ENCODE results near the gene CPS1.

Gene CPS1

DNA sequence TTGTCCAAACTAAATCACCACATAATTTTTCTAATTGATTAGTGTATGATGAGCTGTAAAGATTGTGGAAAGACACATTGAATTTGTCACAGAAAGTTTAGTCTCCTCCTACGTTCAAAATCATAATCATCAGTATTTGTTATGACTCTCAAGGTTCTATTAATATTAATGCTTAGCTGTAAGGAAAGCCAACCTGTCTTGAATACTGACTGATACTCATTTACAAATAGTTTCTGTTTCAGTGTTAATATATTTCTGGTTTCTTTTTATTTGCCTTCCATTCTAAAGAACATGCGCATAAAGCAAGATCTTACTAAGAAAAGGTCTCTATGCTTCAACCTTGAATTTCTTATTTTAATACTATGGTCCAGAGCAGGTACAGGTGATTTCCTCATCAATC, 55.1 kb downstream of the CPS1 start:
- no peak for DNase-seq

DNA sequence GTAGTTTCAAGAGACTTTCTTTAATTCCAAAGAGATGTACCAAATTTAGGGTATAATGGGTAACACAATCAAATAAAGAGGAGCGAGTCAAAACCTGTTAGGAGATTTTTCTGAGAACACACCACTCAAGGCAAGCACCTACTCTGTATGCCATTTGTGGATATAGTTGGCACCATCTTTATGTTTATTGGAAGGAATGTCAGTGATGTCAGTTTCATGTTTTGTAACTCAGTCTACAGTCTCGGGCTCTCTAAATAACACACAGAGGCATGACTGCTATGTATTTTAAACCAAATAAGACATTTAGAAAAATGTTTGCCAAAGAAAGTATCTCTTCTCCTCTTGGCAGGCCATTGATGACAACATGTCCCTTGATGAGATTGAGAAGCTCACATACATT, 59.7 kb downstream of the CPS1 start:
- no peak for DNase-seq

DNA sequence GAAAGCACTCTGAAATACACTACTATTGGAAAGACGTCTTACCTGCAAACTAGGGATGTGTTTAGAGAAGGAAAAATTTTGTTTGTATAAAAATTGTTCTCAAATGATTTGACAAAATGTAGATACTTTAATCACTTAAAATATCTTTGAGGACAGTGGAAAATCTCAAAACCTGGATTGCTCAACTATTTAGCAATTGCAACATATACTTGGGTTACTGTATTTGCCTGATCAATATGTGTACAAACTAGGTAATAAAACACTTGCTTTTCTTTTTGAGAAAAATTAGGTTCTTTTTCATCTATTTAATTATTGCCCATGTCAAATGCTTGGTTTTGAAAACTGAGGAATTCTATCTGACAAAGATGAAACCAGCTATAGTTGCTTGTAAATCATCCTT, 60.9 kb downstream of the CPS1 start:
- DNase-seq = no peak

DNA sequence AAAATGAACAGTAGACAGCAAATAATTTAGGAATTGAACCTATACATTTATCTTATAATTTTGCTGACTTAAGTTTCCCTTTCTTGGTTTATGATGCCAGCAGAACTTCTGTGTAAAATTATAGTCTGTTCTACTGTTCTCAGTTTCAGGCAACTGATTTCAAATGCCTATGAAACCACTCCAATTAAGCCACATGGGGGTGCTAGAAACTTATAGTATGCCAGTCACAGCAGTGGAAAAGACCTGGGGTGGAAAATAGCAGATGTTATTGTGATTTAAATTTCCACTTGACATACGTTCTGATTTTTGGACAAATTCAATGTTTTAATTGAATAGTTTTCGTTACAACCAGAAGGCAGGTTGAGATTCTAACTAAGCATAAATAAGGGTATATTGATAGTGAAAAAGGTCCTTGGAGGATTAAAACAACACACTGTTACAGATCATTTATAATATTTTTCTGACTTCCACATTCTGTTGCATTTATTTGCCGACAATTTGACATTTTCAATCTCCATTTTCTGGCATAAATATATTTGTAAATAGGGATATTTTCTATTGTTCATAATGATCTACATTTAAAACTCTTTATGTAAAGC, 61.4 kb downstream of the CPS1 start:
- peak in 1 of 5 experiments; percentile 15 for DNase-seq

DNA sequence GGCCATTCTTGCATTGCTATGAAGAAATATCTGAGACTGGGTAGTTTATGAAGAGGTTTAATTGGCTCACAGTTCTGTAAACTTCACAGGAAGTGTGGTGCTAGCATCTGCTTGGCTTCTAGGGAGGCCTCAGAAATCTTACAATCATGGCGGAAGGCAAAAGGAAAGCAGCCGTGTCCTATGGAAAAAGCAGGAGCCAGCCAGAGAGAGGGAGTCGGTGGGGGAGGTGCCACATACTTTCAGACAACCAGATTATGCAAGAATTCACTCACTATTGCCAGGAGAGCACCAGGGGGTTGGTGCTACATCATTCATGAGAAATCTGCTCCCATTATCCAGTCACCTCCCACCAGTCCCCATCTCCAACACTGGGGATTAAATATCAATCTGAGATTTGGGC, 64.1 kb downstream of the CPS1 start:
- DNase-seq = no peak

DNA sequence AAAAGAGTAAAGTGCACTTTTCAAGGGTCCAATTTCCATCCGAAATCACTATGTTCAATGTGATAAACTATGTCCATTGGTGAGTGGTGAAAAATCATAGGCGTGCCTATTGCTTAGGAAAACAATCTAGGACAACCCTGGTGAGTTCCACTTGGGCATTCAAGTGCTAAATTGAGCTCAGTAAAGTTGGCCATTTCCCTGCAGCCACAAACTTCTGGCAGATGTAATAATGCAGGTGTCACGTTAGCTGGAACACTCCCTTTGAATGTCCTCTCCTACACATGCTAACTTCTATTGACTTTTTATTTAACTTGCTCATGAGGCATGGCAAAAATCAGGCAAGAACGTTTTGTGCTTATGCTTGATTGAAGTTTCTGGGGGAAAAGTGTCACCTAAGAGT, 67.1 kb downstream of the CPS1 start:
- no peak for DNase-seq

DNA sequence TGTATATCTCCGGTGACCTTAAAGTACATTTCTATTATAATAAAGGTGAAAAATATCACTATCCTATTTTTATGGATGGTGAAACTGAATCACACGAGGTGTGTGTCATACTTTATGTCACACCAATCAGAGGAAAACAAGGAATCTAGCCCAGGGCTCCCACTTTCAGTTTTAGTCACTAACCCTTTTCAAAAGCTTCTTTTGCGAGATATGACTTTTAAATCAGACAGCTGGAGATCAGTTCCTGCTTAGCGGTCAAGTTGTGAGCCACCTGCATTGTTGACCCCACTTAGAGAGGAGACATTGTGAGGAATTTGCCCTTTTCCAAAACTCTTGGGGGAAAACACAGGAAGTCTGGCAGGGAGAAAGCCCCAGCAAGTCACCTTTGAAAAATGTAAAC, 70.5 kb downstream of the CPS1 start:
- no peak for DNase-seq

DNA sequence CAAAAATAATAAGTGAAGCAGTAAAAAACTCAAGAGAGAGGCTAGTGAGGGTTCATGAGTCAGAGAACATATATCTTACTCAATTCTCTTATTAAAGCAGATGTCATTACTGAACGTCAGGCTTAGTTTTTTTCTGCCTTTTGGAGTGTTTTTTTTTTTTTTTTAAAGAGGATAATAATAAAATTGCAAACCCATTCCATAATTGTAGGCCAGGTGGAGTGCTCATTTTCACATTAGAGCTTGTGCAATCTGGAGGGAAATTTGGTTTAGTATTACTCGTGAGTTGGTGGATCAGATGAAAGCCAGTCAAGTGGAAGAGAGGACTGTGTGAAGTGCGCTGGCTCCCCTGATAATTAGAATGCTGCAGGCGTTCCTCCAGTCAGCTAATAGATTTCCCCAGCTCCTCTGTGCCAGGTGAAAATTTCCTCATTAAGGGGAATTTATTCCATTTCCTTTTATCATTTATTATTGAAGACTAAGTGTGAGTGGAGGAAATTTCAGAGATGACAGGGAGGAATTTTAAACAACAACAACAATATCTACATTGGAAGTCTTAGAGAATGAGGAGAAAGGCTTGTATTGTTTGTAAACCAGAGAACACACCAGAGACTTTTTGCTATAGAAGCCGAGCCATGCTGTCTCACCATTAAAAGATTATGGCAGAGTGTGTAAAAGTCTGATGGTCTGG, 74.6 kb downstream of the CPS1 start:
- no peak for DNase-seq

DNA sequence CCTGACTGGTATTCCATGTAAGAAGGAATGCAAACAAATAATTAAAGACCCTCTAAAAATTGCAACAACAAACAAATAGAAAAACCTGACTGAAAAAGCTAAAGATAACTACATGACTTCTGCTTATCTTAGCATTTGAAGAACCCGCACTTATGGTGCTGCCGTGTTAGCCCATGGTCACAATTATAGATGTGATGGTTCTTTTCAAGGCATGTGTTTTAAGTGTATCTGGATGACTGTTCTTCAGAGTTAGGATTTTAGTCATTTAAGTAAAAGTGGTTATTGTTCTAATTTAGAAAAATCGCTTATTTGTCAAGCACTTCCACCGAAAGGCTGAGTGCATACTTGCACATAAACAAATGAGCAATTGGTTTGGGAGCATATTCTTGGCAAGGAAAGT, 77.3 kb downstream of the CPS1 start:
- no peak for DNase-seq

DNA sequence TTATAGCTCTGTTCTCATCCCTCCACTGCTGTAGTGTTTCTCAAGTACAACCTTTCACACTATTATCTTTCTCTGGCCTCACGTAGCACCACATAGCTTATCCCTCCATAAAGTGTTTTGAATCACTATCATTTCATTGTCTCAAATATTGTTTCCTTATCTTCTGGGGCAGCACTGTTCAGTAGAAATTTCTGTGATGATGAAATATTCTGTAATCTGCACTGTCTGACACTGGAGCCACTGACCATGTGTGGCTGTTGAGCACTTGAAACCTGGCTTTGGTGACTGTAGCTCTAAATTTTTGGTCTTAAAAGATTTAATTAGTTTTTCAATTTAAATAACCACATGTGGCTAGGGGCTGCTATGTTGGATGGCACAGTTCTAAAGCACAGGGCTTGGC, 78.9 kb downstream of the CPS1 start:
- no peak for DNase-seq

DNA sequence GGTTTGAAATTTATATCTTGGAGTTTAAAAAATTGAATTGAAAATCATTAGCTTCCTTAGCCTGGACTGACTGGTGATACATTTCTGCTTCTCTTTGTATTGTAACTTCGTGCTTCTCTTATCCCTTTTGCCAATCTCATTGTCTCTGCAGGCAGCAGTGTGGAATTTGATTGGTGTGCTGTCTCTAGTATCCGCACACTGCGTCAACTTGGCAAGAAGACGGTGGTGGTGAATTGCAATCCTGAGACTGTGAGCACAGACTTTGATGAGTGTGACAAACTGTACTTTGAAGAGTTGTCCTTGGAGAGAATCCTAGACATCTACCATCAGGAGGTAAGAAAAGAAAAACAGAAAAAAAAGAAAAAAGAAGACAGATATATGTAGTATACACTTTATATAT, 85.9 kb downstream of the CPS1 start:
- DNase-seq = no peak

DNA sequence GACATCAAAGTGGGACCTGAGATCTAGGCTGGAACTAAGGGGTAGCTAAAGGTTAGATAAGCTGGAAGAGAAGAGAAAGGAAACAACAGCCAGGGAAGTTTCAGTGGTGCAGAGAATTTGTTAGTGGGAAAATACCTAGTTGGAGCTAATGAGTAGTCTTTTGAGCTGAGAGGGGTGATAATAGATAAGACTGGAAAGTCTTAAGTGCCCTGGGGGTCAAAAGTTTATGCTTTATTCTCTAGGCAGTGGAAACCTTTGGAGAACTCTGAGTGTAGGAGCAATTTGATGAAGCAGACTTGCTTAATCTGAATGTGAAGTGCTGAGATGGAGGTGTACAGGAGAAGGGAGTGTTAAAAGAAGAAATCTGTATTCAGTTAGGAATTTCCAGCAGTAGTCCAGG, 90.8 kb downstream of the CPS1 start:
- DNase-seq = no peak

DNA sequence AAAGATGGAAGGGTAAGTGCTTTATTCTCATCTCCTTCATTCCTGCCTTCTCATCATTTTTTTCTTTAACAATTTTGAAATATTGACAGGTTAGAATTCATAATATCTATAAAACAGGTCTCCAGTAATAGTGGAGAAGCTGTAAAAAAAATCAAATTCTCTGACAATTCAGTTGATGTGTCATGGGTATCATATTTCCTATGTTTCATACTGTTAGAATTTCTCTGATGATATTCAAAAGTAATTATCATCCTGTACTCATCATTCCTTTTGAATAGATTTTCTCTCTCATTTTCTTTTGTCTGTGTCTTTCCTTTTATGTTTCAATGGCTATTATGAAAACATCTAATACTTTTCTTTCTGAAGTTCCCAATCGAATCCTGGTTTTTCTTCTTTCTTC, 97.7 kb downstream of the CPS1 start:
- no peak for DNase-seq

DNA sequence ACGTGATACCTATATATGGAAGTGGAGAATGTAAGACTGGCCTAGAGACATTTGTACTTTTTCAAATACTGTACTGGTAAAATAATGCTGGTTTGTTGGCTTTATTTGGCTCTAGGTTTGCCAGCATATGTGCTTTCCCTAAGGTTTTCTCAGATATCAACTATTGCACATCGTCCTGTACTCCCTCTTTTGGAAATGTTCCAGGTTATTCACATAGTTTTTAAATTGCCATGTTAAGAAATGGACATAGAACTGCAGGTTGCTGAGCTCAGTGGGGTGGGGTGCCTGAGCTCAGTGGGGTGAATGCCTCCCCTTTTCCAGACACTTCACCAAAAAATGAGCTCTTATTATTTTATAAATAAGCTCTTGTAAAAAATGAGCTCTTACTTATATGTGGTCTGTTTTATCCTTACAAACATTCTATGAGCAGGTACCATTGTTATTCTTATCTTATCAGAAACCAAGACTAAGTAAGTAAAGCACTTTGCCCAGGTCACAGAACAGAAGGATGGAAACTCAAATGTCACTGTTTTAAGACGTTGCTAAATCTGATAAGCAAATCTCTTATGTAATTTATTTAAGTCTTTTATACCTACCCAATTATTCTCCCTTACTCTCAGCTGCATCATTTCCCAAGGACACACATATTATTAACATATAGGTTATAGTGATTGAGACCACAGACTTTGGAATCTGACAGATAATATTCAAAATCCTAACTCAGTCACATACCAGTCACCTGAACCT, 99.0 kb downstream of the CPS1 start:
- DNase-seq = no peak

DNA sequence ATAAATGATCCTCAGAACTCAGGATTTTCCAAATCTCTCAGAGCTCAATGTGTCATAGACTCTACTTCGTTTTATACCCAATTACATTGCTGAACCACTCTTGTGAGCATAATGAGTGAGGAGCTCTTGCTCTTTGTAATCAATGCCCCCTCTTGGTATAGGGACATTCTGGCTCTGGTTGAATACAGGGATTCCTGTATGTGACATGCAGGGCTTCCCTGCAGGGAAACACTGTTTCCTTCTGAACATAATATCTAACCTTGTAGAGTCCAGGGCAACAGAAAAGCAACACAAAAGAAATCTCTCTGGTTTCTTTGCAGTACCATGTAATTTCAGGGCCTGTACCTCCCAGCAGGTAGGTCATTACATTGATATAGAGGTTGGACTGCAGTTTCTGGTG, 101.5 kb downstream of the CPS1 start:
- no peak for DNase-seq

DNA sequence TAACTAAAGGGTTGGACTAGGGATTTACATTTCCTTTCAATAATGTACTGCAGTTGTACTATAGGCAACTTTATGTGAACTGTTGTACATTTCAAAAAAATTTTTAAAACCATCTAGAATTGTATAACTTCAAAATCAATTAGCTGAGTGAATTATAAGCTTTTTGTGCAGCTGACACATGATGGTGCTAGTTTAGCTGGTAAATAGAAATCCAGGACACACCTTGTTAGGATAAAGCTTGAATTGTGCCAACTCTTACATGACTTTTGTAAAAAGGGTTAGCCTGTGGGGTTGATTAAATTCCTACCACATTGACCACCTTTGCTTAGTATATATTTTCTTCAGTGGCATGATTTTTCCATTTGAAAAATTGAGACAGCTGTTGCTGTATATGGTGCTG, 104.4 kb downstream of the CPS1 start:
- no peak for DNase-seq

DNA sequence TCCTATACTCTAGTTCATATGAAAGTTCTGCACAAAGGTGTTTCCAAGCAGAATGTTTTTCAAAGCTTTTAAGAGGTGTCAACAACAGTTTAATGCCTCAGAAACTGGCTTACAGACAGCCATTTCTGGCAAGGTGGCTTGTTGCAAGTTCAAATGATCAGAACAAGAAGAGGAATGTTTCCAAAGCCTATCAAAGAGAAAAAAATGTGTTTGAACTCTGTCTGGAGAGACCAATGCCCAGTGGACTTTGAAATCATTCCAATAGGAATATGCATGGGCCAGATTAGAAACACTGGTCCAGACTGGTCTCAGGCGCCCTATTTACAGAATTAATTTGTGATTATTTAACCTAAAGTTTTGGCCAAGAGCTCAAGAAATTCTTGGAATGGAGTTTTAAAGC, 106.2 kb downstream of the CPS1 start:
- DNase-seq = no peak

DNA sequence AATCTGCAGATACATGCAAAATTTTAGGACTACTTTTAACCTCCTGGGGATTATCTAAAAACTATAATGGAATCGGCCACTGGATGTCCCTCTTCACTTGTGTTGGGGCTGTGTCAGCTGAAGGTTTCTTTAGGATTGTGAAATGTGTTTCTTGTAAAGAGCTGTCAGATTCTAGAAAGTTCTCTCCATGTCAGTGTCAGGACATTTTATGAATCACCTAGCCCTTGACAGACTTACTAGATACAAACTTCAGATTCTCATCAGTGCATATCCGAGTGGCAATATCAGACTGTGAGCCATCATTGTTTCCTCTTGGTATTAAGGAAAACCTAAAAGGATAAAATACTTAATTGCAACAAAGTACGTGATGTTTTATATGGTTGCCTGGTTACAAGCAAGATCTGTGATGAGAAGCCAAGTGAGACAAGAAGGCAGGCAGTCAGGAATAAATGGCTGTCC, 107.3 kb downstream of the CPS1 start:
- no peak for DNase-seq

DNA sequence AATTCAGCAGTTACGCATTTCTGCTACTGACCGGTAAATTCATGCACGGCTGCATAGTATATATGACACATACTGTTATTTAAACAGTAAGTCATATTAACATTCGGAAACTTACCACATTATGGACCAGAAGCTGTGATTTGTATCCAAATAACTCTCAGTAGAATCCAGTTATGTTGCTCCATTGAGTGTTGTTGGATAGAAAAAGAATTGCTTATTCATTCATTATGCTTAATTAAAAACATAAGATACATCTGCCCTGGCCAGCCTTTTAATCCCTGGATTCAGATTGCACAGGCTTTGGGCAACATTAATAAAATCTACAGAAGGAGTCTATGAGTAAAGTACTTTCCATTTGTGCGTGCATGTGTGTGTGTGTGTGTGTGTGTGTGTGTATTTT, 111.3 kb downstream of the CPS1 start:
- no peak for DNase-seq

DNA sequence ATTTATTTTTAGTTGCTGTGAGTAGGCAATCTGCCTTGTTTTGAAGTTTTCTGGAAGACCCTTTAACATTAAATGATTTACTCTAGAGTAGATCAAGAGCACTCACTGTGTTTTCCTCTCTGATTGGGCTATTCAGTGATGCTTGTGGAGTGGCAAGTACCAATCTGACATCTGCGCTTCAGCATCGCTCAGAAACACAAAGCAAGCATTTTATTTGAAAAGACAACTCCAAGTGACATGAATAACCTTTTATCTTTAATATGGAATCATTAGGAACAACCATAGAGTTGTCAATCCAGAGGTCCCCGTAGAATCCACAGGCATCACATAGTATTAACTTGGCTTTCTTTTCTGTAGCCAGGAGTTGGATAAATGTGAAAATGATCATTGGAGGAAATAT, 114.7 kb downstream of the CPS1 start:
- DNase-seq = no peak

DNA sequence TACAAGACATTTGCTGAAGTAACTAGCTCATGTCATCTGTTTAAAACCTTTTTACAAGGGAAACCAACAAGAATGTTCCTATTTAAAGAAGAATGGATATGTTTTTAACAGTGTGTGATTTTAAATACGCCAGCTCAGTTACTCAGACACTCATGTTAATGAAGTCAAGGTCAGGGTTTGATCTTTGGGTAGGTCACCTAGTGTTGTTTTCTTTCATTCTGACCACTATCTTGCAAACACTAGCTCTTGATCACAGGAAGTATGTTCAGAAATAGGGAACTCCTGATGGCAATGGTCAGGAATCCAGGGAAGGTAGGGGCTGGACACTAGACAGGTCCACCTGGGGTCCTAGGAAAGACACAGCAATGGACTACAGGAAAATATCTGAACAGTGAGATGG, 116.7 kb downstream of the CPS1 start:
- no peak for DNase-seq

DNA sequence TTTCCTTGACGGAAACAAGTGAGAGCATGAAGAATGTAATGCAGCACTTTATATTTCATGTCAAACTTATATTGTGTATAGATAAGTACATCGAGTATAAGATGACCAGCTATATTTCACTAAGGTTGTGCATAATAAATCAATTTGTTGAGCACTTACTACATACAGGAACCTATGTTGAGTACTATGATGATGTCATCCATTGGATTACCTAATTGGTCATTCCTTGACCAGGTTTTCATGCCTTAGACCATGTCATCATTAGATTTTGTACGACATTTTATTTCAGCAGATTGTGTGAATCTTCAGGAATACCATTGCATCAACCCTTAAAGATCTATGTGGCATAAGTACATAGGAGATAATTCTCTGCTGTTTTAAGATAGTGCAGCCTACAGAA, 119.7 kb downstream of the CPS1 start:
- no peak for DNase-seq

DNA sequence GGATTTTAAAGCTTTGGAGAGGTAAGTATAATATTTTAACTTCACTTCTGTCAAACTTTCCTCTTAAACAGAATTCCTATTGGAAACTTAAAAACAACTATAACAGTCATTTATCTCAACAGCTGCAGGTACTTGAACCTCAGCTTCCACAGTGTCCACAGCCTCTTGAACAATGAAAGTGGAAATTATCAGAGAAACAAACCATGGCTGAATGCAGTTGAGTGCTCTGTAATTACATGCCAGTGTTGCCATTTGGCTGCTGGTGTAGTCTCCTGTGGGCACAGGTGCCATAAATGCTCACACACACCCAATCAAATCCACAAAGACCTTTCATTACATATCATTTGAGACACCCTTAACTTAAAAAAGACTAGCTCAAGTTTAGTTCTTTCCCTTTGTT, 125.1 kb downstream of the CPS1 start:
- no peak for DNase-seq

DNA sequence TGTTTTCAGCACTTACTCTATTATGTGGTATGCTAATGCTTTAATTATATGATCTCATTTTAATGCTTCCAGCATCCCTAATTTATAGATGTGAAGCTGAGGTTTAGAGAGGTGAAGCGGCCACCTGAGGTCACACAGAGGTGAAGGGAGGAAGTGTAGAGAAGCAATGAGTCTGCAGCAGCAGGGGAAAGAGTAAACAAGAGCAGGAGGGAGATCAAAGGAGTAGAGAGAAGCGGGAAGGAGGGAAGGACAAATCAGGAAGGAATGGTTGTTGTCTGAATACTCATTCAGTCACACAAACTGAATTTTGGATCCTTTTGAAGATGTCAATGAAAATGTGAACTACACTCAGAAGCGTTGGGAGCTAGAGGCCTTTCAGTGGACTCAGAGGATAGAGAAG, 130.0 kb downstream of the CPS1 start:
- DNase-seq = no peak

Data from T-helper 2 cell (primary cell).